HG03558 (cell line): Measurements from ENCODE around the gene SEZ6L2.
"Not testable (repeated sequence)": the region's sequence is repeated elsewhere in the genome, so short reads cannot be mapped to it uniquely, and the experiment has no call there.

Experiments used
- ATAC-seq: cut with Tn5 transposase; IDR thresholded peaks from one replicate; pipeline ENCODE4 v1.9.1; 2021; ENCODE audit warnings: moderate number of reproducible peaks; ENCODE audit not compliant: unreplicated experiment; ENCODE audit errors: extremely low read depth

Gene SEZ6L2

GRCh38 chr16:29858149-29858849, 41.1 kb downstream of the SEZ6L2 start:
- ATAC-seq = no peak

GRCh38 chr16:29857133-29857760, 42.1 kb downstream of the SEZ6L2 start:
- ATAC-seq = no peak

- ATAC-seq = no peak
Observed at GRCh38 chr16:29854520-29855100, 44.7 kb downstream of the SEZ6L2 start.

GRCh38 chr16:29852654-29853053, 46.7 kb downstream of the SEZ6L2 start:
- no peak for ATAC-seq

- no peak for ATAC-seq
Observed at GRCh38 chr16:29850998-29851397, 48.4 kb downstream of the SEZ6L2 start.

GRCh38 chr16:29849505-29849904, 49.8 kb downstream of the SEZ6L2 start:
- ATAC-seq = no peak

GRCh38 chr16:29848420-29849297, 50.7 kb downstream of the SEZ6L2 start:
- ATAC-seq = no peak

- ATAC-seq = no peak
Observed at GRCh38 chr16:29845656-29846055, 53.7 kb downstream of the SEZ6L2 start.

GRCh38 chr16:29844575-29845331, 54.6 kb downstream of the SEZ6L2 start:
- no peak for ATAC-seq

- ATAC-seq = no peak
Observed at GRCh38 chr16:29843931-29844330, 55.4 kb downstream of the SEZ6L2 start.

GRCh38 chr16:29842732-29843346, 56.5 kb downstream of the SEZ6L2 start:
- no peak for ATAC-seq

- ATAC-seq = no peak
Observed at GRCh38 chr16:29841631-29842030, 57.7 kb downstream of the SEZ6L2 start.

GRCh38 chr16:29840240-29840639, 59.1 kb downstream of the SEZ6L2 start:
- ATAC-seq = no peak

- no peak for ATAC-seq
Observed at GRCh38 chr16:29839822-29840221, 59.5 kb downstream of the SEZ6L2 start.

GRCh38 chr16:29837841-29838240, 61.5 kb downstream of the SEZ6L2 start:
- no peak for ATAC-seq

GRCh38 chr16:29836623-29837022, 62.7 kb downstream of the SEZ6L2 start:
- ATAC-seq = no peak

GRCh38 chr16:29835926-29836325, 63.4 kb downstream of the SEZ6L2 start:
- no peak for ATAC-seq

- no peak for ATAC-seq
Observed at GRCh38 chr16:29834079-29834478, 65.3 kb downstream of the SEZ6L2 start.

GRCh38 chr16:29833219-29833618, 66.1 kb downstream of the SEZ6L2 start:
- not testable (repeated sequence) for ATAC-seq

- ATAC-seq = no peak
Observed at GRCh38 chr16:29831490-29831889, 67.9 kb downstream of the SEZ6L2 start.
